Endothelial cell (in vitro differentiated cells): ENCODE measurements around the gene OR52D1. TPM values are rescaled to one million over a fixed set of nuclear protein-coding genes. Genes with fewer than 3 reads are reported as not detected.

Experiments
- DNase-seq: peaks from one replicate; pipeline ENCODE4 v3.0.0; 2021; ENCODE audit warnings: low spot score
- H3K27ac Mint-ChIP-seq: one replicate; pipeline ENCODE4 v1.8.0; 2021; ENCODE audit warnings: mixed read lengths, inconsistent platforms; ENCODE audit not compliant: unreplicated experiment
- H3K27me3 Mint-ChIP-seq: one replicate; pipeline ENCODE4 v1.8.0; 2021; ENCODE audit warnings: mild to moderate bottlenecking, moderate library complexity, mixed read lengths, inconsistent platforms; ENCODE audit not compliant: unreplicated experiment
- H3K36me3 Mint-ChIP-seq: one replicate; pipeline ENCODE4 v1.8.0; 2021; ENCODE audit warnings: mild to moderate bottlenecking, low read depth, mixed read lengths, inconsistent platforms; ENCODE audit not compliant: unreplicated experiment
- H3K4me1 Mint-ChIP-seq: one replicate; pipeline ENCODE4 v1.8.0; 2021; ENCODE audit warnings: mild to moderate bottlenecking, mixed read lengths, inconsistent platforms; ENCODE audit not compliant: unreplicated experiment
- H3K4me3 Mint-ChIP-seq: one replicate; pipeline ENCODE4 v1.8.0; 2021; ENCODE audit warnings: mild to moderate bottlenecking, mixed read lengths, inconsistent platforms; ENCODE audit not compliant: unreplicated experiment
- H3K9me3 Mint-ChIP-seq: one replicate; pipeline ENCODE4 v1.8.0; 2021; ENCODE audit warnings: mixed read lengths, inconsistent platforms; ENCODE audit not compliant: unreplicated experiment
- total RNA-seq: library from RNA; stranded (reverse); fragmentation: NEBNext Ultra II Directional; extraction: Animal tissue kit (Norgen Biotek cat#: 25700); gene quantifications from one replicate; pipeline ENCODE4 v1.2.1, GENCODE V29; 2021; ENCODE audit not compliant: unreplicated experiment
- TF ChIP-seq, protein P1 (sequence below): fragments of 200-600 bp; sonication (generic); IDR thresholded peaks from one replicate; pipeline ENCODE4 v1.5.0; 2021; ENCODE audit warnings: antibody characterized with exemption; ENCODE audit not compliant: unreplicated experiment

OR52D1 gene
- total RNA-seq, 1 donor from 2014 or later = not detected

DNA sequence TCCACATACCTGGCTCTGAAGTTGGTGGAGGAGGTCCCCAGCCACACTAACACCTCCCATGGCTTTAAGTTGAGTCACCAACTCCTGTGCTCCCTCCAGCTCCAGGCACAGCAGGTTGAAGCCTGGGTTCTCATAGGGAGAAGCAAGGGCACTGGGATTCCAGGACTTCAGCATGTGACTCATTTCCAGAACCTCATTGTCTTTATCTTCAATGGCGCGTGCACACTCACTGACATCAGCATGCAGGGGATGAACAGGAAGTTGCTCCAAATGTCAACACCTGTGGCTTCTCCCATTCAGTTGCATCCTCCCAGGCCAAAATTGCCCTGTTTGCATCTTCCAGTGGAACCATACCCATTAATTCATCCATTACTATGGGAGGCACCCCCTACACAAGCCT, 33.8 kb downstream of the OR52D1 start:
- peaks cover 2% of the 10 kb centered on the region for H3K27me3 Mint-ChIP-seq
- no peak overlapping the region for H3K4me3 Mint-ChIP-seq

DNA sequence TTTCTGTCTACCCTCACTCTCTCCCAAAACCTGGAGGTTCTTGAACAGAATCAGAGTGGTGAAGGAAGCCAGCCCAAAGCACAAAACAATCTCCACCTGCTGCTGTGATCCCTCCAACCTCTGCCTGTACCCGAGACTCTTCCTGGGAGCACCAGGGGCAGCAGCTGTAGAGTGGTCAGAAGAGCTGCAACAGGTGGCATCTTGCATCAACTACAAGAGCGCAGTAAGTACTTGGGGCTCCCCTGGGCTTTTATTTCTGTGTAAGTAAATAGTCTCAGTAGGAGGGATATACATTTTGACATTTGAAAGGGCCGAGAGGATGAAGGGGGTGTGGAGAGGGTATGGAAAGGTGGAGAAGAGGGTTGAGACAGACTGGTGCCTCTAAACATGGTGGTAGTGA, 36.3 kb downstream of the OR52D1 start:
- Mint-ChIP-seq H3K27ac (no peak overlapping the region), H3K4me1 (peaks cover 5% of the 10 kb centered on the region), H3K36me3 (peaks cover 6% of the 10 kb centered on the region), H3K9me3 (no peaks in the 10 kb centered on the region), H3K27me3 (peaks cover 2% of the 10 kb centered on the region), H3K4me3 (no peak overlapping the region)
- no peak for DNase-seq
- TF ChIP-seq, protein P1, sequence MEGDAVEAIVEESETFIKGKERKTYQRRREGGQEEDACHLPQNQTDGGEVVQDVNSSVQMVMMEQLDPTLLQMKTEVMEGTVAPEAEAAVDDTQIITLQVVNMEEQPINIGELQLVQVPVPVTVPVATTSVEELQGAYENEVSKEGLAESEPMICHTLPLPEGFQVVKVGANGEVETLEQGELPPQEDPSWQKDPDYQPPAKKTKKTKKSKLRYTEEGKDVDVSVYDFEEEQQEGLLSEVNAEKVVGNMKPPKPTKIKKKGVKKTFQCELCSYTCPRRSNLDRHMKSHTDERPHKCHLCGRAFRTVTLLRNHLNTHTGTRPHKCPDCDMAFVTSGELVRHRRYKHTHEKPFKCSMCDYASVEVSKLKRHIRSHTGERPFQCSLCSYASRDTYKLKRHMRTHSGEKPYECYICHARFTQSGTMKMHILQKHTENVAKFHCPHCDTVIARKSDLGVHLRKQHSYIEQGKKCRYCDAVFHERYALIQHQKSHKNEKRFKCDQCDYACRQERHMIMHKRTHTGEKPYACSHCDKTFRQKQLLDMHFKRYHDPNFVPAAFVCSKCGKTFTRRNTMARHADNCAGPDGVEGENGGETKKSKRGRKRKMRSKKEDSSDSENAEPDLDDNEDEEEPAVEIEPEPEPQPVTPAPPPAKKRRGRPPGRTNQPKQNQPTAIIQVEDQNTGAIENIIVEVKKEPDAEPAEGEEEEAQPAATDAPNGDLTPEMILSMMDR = no peak

More for the DNA sequence above, 33.8 kb downstream of the OR52D1 start:
- Mint-ChIP-seq H3K36me3 (peaks cover 6% of the 10 kb centered on the region), H3K9me3 (no peaks in the 10 kb centered on the region), H3K27ac (no peak overlapping the region), H3K4me1 (peaks cover 5% of the 10 kb centered on the region)
- no peak for DNase-seq
- TF ChIP-seq, protein P1 = no peak

DNA sequence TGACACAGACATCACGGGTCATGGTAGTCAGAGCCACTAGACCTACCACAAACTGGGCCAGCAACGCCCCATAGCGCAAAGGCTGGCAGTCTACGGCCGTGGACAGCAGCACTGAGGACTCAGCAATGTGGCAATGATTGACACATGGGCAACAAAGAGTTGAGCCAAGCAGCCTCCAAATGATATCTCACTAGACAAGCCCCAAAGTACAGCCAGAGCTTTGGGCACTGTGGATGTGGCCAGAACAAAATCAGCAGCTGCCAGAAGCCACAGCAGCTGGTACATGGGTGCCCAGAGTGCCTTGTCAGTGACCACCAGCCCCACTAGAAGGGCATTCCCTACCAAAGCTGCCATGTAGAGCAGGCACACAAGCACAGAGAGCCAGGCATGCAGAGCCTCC, 39.2 kb downstream of the OR52D1 start:
- no peak overlapping the region for H3K4me3 Mint-ChIP-seq
- H3K9me3 Mint-ChIP-seq = no peaks in the 10 kb centered on the region
- H3K27ac Mint-ChIP-seq = no peak overlapping the region
- DNase-seq = no peak
- peaks cover 13% of the 10 kb centered on the region for H3K4me1 Mint-ChIP-seq
- peaks cover 3% of the 10 kb centered on the region for H3K27me3 Mint-ChIP-seq
- H3K36me3 Mint-ChIP-seq = peaks cover under 1% of the 10 kb centered on the region
- TF ChIP-seq, protein P1 = no peak

DNA sequence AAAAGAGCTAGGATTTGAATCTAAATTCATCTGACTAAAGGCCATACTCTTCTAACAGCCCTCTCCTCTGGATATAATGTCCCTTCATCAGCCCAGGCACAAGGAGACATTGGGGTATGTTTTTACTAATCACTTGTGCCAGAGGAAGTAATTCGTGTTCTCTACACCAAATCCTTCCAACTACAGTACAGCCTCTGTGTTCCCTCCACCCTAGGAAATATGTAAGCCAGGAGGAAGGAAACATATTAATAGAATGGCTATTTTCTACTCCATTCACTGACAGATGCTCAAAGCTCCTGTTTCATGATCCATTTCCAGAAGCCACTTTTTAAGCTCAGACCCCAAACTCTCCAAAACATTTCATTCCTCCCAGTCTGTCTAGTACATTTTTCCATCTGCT, 40.0 kb downstream of the OR52D1 start:
- no peaks in the 10 kb centered on the region for H3K36me3 Mint-ChIP-seq

DNA sequence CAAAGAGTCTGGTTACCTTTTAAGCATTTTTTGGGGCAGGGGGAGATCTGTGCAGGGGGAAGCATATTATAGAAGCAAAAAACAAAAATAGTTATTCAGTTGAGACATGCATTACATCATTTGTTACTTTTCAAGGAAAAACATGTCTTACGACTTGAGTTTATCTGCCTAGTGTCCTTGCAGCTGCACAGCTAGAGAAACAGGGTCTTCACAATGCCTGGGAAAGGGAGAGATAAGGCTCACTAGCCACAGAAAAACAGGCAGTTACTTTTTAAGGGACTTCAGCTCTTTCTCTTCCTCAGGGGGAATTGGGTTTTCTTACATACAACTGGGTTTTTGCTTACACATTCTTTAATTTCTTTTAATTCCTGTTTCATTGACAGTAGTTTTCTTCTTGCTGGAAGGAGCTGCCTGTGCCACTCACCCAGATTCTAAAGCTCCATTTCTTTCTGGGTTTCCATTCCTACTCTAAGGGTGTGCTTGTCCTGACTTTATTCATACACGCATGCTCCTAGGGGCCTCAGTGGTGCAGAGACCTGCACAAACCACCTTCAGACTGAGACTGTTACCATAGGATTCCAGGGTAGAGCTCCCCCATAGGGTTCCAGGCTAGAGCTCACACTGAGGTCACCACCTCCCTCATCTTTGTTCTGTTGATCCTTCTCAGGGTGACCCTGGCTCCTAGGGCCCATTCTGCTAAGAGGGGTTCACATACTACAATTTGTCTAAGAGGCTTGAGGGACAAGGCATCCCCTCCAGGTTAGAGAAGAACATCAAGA, 42.8 kb downstream of the OR52D1 start:
- no peak overlapping the region for H3K4me3 Mint-ChIP-seq
- H3K4me1 Mint-ChIP-seq = peaks cover 9% of the 10 kb centered on the region
- no peak for DNase-seq
- H3K9me3 Mint-ChIP-seq = no peaks in the 10 kb centered on the region
- no peak overlapping the region for H3K27ac Mint-ChIP-seq
- TF ChIP-seq, protein P1 = no peak
- no peaks in the 10 kb centered on the region for H3K36me3 Mint-ChIP-seq
- H3K27me3 Mint-ChIP-seq = peaks cover 1% of the 10 kb centered on the region

More for the DNA sequence above, 40.0 kb downstream of the OR52D1 start:
- TF ChIP-seq, protein P1 = no peak
- Mint-ChIP-seq H3K9me3 (no peaks in the 10 kb centered on the region), H3K4me1 (peaks cover 13% of the 10 kb centered on the region), H3K27ac (no peak overlapping the region), H3K4me3 (no peak overlapping the region), H3K27me3 (peaks cover 1% of the 10 kb centered on the region)
- no peak for DNase-seq
